Liver (tissue), 9 donors: Measurements from ENCODE around the gene TPM3. TPM values are rescaled to one million over a fixed set of nuclear protein-coding genes. Genes with fewer than 3 reads are reported as not detected.

ENCODE experiments used
- DNase-seq: peaks from one replicate; pipeline ENCODE4 v3.0.0-alpha.2; 2017; ENCODE audit warnings: low spot score
- H3K27ac ChIP-seq, 2 donors: one replicate each; pipeline ENCODE4 v1.7.0; 2013; ENCODE audit warnings: inconsistent platforms in 2 of 2, low read length in 2 of 2, control low read depth in 1 of 2, low read depth in 1 of 2, mild to moderate bottlenecking in 1 of 2
- H3K27me3 ChIP-seq, 4 donors: one replicate each; pipeline versions ENCODE4 v1.6.1 to v1.7.0; 2013; ENCODE audit warnings: low read length in 3 of 4, inconsistent platforms in 1 of 4, mild to moderate bottlenecking in 1 of 4, moderate library complexity in 1 of 4; ENCODE audit not compliant: control insufficient read depth in 4 of 4, insufficient read depth in 4 of 4
- H3K36me3 ChIP-seq, 4 donors: one replicate each; pipeline versions ENCODE4 v1.6.1 to v1.7.0; 2013; ENCODE audit warnings: low read length in 3 of 4, mild to moderate bottlenecking in 3 of 4, low read depth in 1 of 4, moderate library complexity in 1 of 4; ENCODE audit not compliant: control insufficient read depth in 4 of 4, insufficient read depth in 3 of 4
- H3K4me1 ChIP-seq, 4 donors: one replicate each; pipeline versions ENCODE4 v1.6.1 to v1.7.0; 2013; ENCODE audit warnings: low read length in 3 of 4, mild to moderate bottlenecking in 3 of 4, moderate library complexity in 1 of 4; ENCODE audit not compliant: control insufficient read depth in 4 of 4, insufficient read depth in 4 of 4
- H3K4me3 ChIP-seq, 3 donors: one replicate each; pipeline versions ENCODE4 v1.6.1 to v1.7.0; 2013; ENCODE audit warnings: low read length in 3 of 3, control low read depth in 1 of 3, low read depth in 1 of 3, mild to moderate bottlenecking in 1 of 3
- H3K9ac ChIP-seq, 2 donors: one replicate each; pipeline ENCODE4 v1.7.0; 2013; ENCODE audit warnings: low read length in 2 of 2, mild to moderate bottlenecking in 2 of 2, moderate library complexity in 2 of 2, control low read depth in 1 of 2, low read depth in 1 of 2
- H3K9me3 ChIP-seq, 4 donors: one replicate each; pipeline versions ENCODE4 v1.6.1 to v1.7.0; 2013; ENCODE audit warnings: low read length in 3 of 4; ENCODE audit not compliant: control insufficient read depth in 4 of 4
- EGR1 ChIP-seq, 2 donors: IDR thresholded peaks; 2 replicates each; pipeline ENCODE4 v1.6.1; 2016 to 2018; ENCODE audit warnings: antibody characterized with exemption in 2 of 2, low read depth in 2 of 2
- FOXA1 ChIP-seq: IDR thresholded peaks from 2 replicates; pipeline ENCODE4 v1.6.1; 2016; ENCODE audit warnings: antibody characterized with exemption
- FOXA2 ChIP-seq: IDR thresholded peaks from 2 replicates; pipeline ENCODE4 v1.6.1; 2016; ENCODE audit warnings: antibody characterized with exemption
- GABPA ChIP-seq, 2 donors: IDR thresholded peaks in 1 of 2; conservative IDR thresholded peaks in 1 of 2; 2 replicates each; pipeline ENCODE4 v1.6.1; 2016; ENCODE audit warnings: antibody characterized with exemption in 2 of 2, mild to moderate bottlenecking in 1 of 2, moderate library complexity in 1 of 2
- HNF4A ChIP-seq, 2 donors: conservative IDR thresholded peaks; 2 replicates each; pipeline ENCODE4 v1.6.1; 2016; ENCODE audit warnings: antibody characterized with exemption in 2 of 2, mild to moderate bottlenecking in 2 of 2
- HNF4G ChIP-seq: IDR thresholded peaks from 2 replicates; pipeline ENCODE4 v1.6.1; 2016; ENCODE audit warnings: antibody characterized with exemption
- JUND ChIP-seq, 2 donors: IDR thresholded peaks; 2 replicates each; pipeline ENCODE4 v1.6.1; 2016; ENCODE audit warnings: antibody characterized with exemption in 2 of 2
- NR2F2 ChIP-seq: IDR thresholded peaks from 2 replicates; pipeline ENCODE4 v1.6.1; 2016; ENCODE audit warnings: antibody characterized with exemption
- RAD21 ChIP-seq, 2 donors: IDR thresholded peaks; 2 replicates each; pipeline ENCODE4 v1.6.1; 2016; ENCODE audit warnings: antibody characterized with exemption in 2 of 2, mild to moderate bottlenecking in 2 of 2
- RXRA ChIP-seq, 2 donors: IDR thresholded peaks; 2 replicates each; pipeline ENCODE4 v1.6.1; 2017 to 2018; ENCODE audit warnings: antibody characterized with exemption in 2 of 2, mild to moderate bottlenecking in 1 of 2
- SP1 ChIP-seq: IDR thresholded peaks from 2 replicates; pipeline ENCODE4 v1.6.1; 2018; ENCODE audit warnings: antibody characterized with exemption, mild to moderate bottlenecking
- TAF1 ChIP-seq: conservative IDR thresholded peaks from 2 replicates; pipeline ENCODE4 v1.6.1; 2016; ENCODE audit warnings: antibody characterized with exemption, mild to moderate bottlenecking
- YY1 ChIP-seq: IDR thresholded peaks from 2 replicates; pipeline ENCODE4 v1.6.1; 2016; ENCODE audit warnings: antibody characterized with exemption, mild to moderate bottlenecking
- WGBS: extraction: QIAGEN DNeasy Blood & Tissue Kit; methylation state at CpG from one replicate; pipeline ENCODE4 v1.1.7; 2013; 5-methylcytosine and 5-hydroxymethylcytosine counted together
- polyA plus RNA-seq, 2 donors: library from polyadenylated mRNA; stranded (reverse) in 1 of 2; unstranded in 1 of 2; fragments of 200-250 nt in 1 of 2; fragments of >200 nt in 1 of 2; fragmentation: Nextera tagmentation in 1 of 2; extraction: Ambion mirVana in 1 of 2; gene quantifications; one replicate each; pipeline versions ENCODE4 v1.2.1 to v1.2.3, GENCODE V29; 2013 to 2015
- total RNA-seq, 2 donors: library from RNA; depleted of rRNA; stranded (reverse); fragments of >200 nt; gene quantifications; one replicate each; pipeline ENCODE4 v1.2.3, GENCODE V29; 2014
- TF ChIP-seq, protein P1 (sequence below): IDR thresholded peaks from 2 replicates; pipeline ENCODE4 v1.6.1; 2016; ENCODE audit warnings: antibody characterized with exemption
- TF ChIP-seq, protein P2 (sequence below): IDR thresholded peaks from 2 replicates; pipeline ENCODE4 v1.6.1; 2016; ENCODE audit warnings: antibody characterized with exemption, mild to moderate bottlenecking
- TF ChIP-seq, protein P3 (sequence below): fragments of 150-350 bp; IDR thresholded peaks from 2 replicates; pipeline ENCODE4 v1.5.1; 2017; ENCODE audit warnings: improper control_type of control experiment, low read depth, low read length; ENCODE audit not compliant: missing input control
- TF ChIP-seq, protein P4 (sequence below): IDR thresholded peaks from 2 replicates; pipeline ENCODE4 v1.6.1; 2016; ENCODE audit warnings: antibody characterized with exemption
- donor health status: healthy.
- donor health status: healthy.
- donor health status: healthy.
- donor health status: healthy.
- donor health status: healthy.

The TPM3 gene
- total and polyA plus RNA-seq, 4 donors, result 89.6 to 120 (median 109) TPM

DNA sequence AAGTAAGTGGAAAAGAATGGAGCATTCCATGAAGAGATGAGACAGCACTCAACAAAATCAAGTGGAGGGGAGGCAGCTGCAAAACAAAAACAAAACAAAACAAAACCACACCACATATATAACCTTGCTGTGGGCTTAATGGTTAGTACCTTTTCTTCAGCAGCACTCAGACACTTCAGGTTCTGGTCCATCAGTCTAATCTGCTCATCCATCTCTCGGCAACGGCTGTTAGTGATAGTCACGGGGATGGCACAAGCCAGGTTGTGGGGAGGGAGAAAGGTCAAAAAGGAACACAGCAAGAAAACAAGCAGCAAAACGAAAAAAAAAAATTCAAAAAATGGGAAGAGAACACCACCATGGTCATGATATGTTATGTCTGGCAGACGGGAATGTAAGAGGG, 20.0 kb downstream of the TPM3 start:
- Histone ChIP-seq H3K27me3 (no peaks in the 10 kb centered on the region), H3K9me3 (no peaks in the 10 kb centered on the region), H3K4me1 (peaks cover 0 to 5% (median under 1%) of the 10 kb centered on the region in 4 donors), H3K4me3 (no peak overlapping the region), H3K27ac (no peak overlapping the region), H3K36me3 (peaks cover 24 to 60% (median 57%) of the 10 kb centered on the region in 4 donors), H3K9ac (no peak overlapping the region)
- DNase-seq, result no peak
- WGBS, result 94% methylated on average over 5 of the region's 5 CpGs
- TF ChIP-seq TAF1, result no peak
- TF ChIP-seq, protein P1, sequence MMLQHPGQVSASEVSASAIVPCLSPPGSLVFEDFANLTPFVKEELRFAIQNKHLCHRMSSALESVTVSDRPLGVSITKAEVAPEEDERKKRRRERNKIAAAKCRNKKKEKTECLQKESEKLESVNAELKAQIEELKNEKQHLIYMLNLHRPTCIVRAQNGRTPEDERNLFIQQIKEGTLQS, result no peak
- TF ChIP-seq FOXA1, result no peak
- no peak for TF ChIP-seq EGR1 (IDR thresholded peaks at IDR 0.05; ENCODE audit: low read depth in 2 of 2)

DNA sequence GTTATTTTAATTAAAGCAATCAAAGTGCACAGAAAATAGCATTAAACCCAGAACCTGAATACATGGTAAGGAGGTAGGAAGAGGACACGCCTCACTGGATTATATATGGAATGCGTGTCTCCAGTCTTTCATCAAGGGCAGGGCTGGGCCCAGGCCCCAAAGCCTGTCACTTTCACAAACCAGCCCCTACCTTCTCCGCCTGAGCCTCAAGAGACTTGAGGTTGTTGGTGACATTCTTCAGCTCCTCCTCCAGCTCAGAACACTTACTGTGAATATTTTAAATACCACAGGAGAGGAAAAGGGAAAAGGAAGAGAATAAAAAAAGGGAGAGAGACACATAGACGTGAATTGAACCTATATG, 20.7 kb downstream of the TPM3 start:
- WGBS, result 95% methylated on average over 4 of the region's 4 CpGs
- H3K27me3 ChIP-seq, result no peaks in the 10 kb centered on the region
- TF ChIP-seq JUND (IDR thresholded peaks at IDR 0.05) (no peak), HNF4A (conservative IDR thresholded peaks at IDR 0.05) (no peak), FOXA2 (no peak), TAF1 (no peak), RXRA (IDR thresholded peaks at IDR 0.05) (no peak), YY1 (no peak), FOXA1 (no peak), HNF4G (no peak), SP1 (no peak), RAD21 (IDR thresholded peaks at IDR 0.05) (no peak), GABPA (IDR thresholded peaks at IDR 0.05 in 1 of 2, conservative IDR thresholded peaks at IDR 0.05 in 1 of 2) (no peak), NR2F2 (no peak)
- TF ChIP-seq, protein P2, sequence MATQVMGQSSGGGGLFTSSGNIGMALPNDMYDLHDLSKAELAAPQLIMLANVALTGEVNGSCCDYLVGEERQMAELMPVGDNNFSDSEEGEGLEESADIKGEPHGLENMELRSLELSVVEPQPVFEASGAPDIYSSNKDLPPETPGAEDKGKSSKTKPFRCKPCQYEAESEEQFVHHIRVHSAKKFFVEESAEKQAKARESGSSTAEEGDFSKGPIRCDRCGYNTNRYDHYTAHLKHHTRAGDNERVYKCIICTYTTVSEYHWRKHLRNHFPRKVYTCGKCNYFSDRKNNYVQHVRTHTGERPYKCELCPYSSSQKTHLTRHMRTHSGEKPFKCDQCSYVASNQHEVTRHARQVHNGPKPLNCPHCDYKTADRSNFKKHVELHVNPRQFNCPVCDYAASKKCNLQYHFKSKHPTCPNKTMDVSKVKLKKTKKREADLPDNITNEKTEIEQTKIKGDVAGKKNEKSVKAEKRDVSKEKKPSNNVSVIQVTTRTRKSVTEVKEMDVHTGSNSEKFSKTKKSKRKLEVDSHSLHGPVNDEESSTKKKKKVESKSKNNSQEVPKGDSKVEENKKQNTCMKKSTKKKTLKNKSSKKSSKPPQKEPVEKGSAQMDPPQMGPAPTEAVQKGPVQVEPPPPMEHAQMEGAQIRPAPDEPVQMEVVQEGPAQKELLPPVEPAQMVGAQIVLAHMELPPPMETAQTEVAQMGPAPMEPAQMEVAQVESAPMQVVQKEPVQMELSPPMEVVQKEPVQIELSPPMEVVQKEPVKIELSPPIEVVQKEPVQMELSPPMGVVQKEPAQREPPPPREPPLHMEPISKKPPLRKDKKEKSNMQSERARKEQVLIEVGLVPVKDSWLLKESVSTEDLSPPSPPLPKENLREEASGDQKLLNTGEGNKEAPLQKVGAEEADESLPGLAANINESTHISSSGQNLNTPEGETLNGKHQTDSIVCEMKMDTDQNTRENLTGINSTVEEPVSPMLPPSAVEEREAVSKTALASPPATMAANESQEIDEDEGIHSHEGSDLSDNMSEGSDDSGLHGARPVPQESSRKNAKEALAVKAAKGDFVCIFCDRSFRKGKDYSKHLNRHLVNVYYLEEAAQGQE, result no peak
- TF ChIP-seq, protein P3, sequence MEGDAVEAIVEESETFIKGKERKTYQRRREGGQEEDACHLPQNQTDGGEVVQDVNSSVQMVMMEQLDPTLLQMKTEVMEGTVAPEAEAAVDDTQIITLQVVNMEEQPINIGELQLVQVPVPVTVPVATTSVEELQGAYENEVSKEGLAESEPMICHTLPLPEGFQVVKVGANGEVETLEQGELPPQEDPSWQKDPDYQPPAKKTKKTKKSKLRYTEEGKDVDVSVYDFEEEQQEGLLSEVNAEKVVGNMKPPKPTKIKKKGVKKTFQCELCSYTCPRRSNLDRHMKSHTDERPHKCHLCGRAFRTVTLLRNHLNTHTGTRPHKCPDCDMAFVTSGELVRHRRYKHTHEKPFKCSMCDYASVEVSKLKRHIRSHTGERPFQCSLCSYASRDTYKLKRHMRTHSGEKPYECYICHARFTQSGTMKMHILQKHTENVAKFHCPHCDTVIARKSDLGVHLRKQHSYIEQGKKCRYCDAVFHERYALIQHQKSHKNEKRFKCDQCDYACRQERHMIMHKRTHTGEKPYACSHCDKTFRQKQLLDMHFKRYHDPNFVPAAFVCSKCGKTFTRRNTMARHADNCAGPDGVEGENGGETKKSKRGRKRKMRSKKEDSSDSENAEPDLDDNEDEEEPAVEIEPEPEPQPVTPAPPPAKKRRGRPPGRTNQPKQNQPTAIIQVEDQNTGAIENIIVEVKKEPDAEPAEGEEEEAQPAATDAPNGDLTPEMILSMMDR, result no peak
- TF ChIP-seq, protein P1, result no peak
- TF ChIP-seq, protein P4, sequence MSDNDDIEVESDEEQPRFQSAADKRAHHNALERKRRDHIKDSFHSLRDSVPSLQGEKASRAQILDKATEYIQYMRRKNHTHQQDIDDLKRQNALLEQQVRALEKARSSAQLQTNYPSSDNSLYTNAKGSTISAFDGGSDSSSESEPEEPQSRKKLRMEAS, result no peak
- DNase-seq, result no peak
- H3K9ac ChIP-seq, result no peak overlapping the region
- peaks cover 27 to 66% (median 62%) of the 10 kb centered on the region in 4 donors for H3K36me3 ChIP-seq
- H3K4me1 ChIP-seq, result peaks cover 0 to 3% (median 0%) of the 10 kb centered on the region in 4 donors
- no peak overlapping the region for H3K27ac ChIP-seq
- no peak overlapping the region for H3K4me3 ChIP-seq
- H3K9me3 ChIP-seq, result no peaks in the 10 kb centered on the region
